ENCODE data around the gene TRABD2B.

- no peak for TF ChIP-seq EP300 (IDR thresholded peaks at IDR 0.05)
- TF ChIP-seq CTCF (IDR thresholded peaks at IDR 0.05) = no peak
- no peak for TF ChIP-seq POLR2A (IDR thresholded peaks at IDR 0.05)
These were observed 108.9 kb downstream of the TRABD2B start for GRCh38 chr1:47888294-47888629.

All from upper lobe of left lung (tissue), 4 donors.